GDM1 (cell line): ENCODE data around the gene KCTD3.

Source experiments
- DNase-seq: peaks from one replicate; lab custom pipeline; 2025; lab: John Stamatoyannopoulos, UW

Gene KCTD3

DNA sequence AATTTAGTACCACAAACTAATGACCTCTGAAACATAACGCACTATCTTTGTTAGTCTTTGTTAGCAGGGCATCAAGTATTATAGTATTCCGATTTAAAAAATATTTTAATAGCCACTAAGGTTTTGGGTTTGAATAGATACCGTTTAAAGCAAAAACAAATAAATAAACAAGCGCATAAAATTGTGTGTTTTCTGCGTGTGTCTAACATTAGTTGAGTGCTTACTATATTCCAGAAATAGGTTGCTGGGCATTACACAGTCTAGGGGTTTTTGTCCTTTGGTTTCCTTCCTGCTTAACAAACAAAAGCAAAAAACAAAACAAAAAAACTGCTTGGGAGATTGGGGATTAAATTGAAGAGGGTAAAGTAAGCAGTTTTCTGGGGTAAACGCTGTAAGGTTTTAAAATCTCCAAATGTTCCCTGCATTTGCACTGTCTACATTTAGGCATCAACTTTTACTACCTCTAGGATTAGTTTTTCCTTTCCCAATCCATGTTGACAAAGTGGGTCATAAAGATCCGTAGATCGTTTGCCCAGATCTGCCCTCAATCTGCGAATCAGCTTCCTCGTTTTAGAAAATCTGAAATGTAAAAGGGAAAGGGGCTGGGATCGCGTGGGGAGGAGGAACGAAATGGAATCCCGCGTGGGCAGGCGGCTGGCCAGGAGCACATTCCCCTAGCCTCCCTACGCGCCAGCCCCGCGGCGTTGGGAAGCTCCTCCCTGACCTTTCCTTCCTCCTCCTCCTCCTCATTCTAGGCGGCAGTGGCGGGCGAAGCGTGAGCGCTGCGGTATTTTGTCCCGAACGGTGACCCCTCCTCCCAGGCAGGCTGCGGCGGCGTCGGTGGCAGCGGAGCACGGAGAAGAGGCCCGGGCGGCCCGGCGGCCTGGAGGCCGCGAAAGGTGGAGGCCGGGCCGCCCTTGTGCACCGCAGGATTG is at the start of gene KCTD3:
Gene KCTD3, plus strand, starts transcription at position 749 of the 935 bp plus-strand sequence. CDS start 382 bp downstream, outside the sequence.
- peak; percentile 59 for DNase-seq

- no peak for DNase-seq
These were observed 49.6 kb upstream of the KCTD3 start for GRCh38 chr1:215517441-215517891.

DNA sequence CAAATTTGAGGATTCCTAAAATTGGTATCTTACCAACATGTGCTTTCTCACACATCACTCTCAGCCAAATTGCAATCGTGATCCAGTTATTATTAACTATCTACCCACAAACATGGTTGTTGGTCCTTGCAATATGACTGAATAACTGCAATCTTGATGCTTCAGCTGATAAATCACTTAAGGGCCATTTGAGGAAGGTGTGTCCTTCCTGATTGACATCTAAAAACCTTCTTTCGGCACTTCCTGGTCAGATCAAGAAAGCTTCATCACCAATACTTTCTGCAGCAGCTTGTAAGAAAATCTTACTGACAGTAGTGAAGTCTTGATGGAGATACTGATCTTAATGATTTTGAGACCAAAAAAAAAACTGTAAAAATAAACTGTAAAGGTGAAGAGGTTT is 48.5 kb upstream of the KCTD3 start:
- DNase-seq: no peak

GRCh38 chr1:215521279-215521678 is 45.8 kb upstream of the KCTD3 start:
- no peak for DNase-seq

- DNase-seq: no peak
These were observed 43.8 kb upstream of the KCTD3 start for GRCh38 chr1:215523128-215523861.

DNA sequence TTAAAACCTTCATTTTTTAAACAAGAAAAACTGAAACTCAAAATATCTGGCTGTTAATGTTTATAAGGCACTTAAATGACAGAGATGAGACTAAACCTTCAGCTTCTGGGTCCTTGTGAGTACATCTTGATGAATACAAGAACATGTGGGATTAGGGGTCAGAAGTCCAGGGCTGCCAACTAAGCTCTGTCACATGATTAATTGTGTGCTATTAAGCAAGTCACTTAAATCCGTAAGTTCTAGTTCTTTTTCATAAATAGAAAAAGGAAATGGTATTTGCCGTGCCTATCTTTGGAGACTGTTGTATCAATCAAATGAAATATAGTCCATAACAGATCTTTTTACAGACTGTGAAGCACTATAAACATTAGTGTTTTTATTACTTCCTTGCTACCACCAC is 43.2 kb upstream of the KCTD3 start:
- no peak for DNase-seq

GRCh38 chr1:215526147-215526845 is 40.8 kb upstream of the KCTD3 start:
- DNase-seq: no peak

DNA sequence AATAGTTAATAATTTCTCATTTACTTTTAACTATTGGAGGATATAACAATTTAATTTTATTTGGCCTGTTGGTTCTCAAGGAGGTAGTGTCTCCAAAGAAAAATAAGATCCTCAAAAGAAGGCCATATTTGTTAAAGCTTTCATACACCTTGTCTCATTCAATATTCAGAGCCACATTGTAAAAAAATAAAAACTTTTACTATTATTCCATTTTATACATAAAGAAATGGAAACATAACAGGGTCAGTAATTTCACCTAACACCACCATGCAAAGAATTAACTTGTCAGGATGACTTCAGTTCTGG is 40.3 kb upstream of the KCTD3 start:
- no peak for DNase-seq

- DNase-seq: no peak
These were observed 38.0 kb upstream of the KCTD3 start for GRCh38 chr1:215529111-215529510.

- no peak for DNase-seq
These were observed 37.5 kb upstream of the KCTD3 start for GRCh38 chr1:215529571-215529970.

DNA sequence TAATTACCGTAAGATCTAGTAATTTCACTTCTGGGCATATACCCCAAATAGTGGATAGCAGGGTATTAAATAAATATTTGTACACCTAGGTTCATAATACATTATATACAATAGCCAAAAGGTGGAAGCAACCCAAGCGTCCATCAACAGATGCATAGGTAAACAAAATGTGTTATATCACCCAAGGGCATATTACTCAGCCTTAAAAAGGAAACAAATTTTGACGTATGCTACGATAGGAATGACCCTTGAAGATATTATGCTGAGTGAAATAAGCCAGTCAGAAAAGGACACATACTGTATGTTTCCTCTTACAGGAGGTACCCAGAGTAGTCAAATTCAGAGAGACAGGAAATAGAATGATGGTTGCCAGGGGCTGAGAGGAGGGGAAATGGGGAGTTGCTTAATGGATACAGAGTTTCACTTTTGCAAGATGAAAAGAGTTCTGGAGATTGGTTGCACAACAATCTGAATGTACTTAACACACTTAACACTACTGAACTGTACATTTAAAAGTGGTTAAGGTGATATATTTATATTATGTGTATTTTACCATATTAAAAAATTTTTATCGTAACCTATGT is 36.6 kb upstream of the KCTD3 start:
- no peak for DNase-seq

DNA sequence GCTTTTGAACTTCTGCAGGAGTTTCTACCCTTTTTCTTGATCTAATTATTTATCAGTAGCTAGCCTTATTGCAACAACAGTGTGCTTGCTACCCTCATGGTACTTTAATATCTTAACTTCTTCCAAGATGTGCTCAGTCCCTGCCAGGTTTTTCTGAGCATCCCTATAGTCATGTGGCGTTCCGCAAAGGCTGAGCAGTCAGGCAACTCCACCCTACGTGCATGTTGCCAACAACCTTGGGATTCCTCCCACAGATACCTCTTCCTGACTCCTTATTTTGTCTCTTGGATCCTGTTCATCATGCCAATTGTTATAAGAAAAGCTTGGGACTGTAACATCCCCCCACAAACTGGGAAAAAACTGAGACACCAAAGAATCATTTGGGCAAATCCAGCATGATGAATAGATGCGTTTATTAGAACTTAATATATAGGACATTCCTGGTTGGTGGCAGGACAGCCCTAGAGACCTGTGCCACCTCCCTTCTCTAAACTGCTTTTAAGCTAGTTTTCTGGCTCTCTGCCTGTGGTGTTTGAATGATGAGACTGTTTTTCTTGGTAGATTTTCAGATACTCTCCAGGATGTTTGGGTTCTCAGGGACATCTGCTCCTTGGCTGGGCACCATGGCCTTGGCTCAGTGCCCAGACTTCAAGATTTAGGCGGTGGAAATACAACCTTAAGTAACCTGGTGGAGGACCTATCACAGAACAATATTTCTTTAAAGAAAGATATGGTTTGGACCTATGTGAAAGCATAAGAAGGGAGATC is 27.1 kb upstream of the KCTD3 start:
- no peak for DNase-seq

GRCh38 chr1:215542301-215542700 is 24.8 kb upstream of the KCTD3 start:
- no peak for DNase-seq

DNA sequence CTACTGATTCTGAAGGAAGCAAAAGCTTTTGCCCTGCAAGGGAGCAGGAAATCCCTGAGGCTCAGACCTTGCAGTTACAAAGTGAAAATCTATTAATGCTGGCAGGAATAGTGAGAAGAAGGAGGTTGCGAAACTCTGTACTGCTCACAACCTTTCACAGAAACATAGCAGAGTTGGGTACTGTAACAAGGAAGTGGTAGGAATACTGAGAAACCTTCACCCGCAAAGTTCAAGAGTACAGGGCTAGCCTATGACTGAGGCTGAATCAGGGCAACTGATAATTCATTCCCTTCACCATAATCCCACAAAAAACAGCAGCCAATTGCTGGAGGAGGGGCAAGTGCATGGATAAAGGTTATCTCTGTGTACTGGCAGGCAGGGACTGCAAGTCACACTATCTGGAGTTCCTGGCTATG is 23.9 kb upstream of the KCTD3 start:
- no peak for DNase-seq

DNA sequence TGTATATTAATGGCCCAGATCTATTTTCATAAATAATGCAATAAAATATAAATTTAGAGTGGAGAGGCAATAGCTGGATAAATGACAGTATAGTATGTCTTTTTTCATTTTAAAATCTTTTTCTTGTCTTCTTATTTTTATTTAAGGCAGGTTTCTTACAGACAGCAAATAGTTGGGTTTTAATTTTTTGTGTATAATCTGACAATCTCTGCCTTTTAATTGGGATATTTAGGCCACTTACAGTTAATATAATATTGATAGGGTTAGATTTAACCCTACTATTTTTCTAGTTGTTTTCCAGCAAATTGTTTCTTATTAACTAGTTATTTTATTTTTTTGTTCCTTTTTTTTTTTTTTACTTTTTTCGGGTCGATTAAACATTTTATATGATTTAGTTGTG is 23.3 kb upstream of the KCTD3 start:
- DNase-seq: no peak

- no peak for DNase-seq
These were observed 22.5 kb upstream of the KCTD3 start for GRCh38 chr1:215544566-215544965.

DNA sequence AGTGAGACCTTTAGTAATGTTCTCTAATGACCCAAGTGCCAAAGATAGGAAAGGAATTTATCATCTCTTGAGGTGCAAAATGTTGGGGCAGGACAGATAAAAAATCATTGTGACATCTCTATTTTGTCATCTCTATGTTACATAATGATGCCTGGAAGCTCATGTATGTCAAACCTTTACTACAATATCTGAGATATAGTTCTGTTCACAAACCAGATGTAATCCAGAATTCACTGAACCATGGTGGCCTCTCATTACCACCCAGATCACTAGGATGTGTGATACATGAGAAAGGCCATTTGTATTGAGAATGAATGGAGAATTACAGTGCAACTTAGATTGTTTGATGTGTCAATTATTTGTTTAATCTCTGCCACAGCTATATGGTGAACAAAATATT is 22.0 kb upstream of the KCTD3 start:
- no peak for DNase-seq

DNA sequence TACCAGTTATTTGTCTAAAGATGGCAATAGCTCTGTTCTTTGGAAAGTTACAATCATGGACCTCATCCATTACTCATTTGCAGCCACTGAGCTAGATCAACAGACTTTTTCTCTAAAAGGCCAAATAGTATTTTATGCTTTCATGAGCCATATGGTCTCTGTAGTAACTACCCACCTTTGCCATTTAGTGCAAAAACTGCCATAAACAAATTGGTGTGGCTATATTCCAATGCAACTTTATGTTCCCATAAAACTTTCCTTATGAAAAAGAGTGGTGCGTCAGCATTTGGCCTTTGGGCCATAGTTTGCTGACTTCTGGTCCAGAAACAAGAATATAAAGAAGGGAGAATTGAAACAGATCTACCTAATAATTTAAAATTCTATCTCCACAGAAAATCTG is 20.1 kb upstream of the KCTD3 start:
- DNase-seq: no peak

GRCh38 chr1:215551806-215552205 is 15.3 kb upstream of the KCTD3 start:
- no peak for DNase-seq

GRCh38 chr1:215554865-215555264 is 12.2 kb upstream of the KCTD3 start:
- no peak for DNase-seq

GRCh38 chr1:215555531-215555930 is 11.6 kb upstream of the KCTD3 start:
- DNase-seq: no peak

DNA sequence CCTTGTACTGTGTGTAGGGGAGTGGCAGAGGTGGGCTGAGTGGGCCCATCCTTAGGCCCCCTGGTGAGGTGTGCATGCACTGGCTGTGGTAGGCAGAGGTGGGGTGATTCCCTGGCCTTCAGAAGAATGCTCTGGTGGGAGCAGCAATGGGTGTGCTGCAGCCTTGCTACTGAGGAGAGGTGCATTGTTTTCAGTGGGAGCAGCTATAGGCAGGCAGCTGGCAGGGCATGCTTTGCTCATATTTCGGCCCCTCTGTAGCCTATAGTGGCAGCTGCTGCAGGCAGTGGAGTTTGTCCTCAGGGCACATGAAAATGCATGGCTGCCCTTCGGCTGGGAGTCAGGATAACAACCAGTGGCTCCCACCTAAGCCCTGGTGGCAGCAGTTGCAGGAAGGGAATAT is 10.1 kb upstream of the KCTD3 start:
- no peak for DNase-seq
